Activated naive CD4-positive, alpha-beta T cell treated with Interleukin-2 at 50 U/mL for 16 hours (primary cell): ENCODE results near the gene MAGOH.

Experiments used
- DNase-seq: peaks from one replicate; pipeline ENCODE4 v3.0.0-alpha.2; 2020

Gene MAGOH

DNA sequence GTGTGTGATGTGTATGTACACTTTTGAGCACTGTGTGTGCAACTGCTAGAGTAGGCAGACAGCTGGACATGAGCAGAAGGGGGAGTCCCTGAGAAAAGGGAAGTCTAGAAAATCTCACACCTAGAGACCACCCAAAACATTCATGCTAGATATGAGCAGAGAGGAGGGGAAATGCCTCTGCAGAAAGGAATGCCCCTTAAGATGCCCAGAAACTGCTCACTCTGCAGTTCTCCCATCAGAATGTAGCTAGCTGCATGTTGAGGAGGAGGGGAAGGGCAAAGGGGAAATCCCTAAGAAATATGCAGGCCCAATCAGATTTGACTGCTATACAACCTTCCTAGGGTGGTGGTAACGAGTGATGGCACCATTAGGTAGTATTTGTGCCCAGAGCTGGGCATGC, 31.8 kb upstream of the MAGOH start:
- DNase-seq, result no peak

DNA sequence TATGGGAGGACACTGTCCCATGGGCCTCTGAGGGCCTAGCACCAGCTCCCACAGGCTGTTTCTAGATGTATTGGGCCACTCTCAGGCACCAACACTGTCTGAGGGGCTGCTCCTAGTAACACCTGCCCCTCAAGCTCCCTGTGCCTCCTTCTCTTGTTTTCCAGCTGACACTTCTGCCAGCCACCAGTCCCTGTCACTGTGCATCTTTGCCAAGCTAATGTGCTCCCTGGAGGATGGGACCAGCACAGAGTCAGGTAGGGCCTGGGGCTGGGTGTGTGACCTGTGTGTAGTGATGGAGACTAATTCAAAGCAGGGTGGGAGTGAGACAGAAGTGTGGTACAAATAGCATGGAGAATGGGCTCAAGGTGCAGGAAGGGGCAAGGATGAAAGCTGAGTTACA, 29.4 kb upstream of the MAGOH start:
- DNase-seq, result no peak

DNA sequence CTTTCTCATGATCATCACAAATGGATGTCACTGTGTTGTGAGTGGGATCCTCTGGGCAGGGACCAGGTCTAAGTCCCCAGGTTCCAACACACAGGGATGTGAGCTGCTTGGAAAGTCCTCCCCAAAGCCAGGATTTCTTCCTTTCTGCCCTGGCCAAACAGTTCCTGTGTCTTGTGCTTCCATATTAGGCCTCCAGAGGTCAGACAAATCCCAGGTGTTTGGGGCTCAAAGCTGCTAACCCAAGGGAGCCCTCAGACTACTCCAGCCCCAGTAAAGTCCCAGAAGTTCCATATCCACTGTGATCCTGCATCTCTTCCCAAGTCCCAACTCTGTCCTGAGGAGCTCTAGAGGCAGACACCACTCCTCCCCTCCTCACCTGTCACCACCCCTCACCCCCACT, 27.7 kb upstream of the MAGOH start:
- DNase-seq, result no peak

DNA sequence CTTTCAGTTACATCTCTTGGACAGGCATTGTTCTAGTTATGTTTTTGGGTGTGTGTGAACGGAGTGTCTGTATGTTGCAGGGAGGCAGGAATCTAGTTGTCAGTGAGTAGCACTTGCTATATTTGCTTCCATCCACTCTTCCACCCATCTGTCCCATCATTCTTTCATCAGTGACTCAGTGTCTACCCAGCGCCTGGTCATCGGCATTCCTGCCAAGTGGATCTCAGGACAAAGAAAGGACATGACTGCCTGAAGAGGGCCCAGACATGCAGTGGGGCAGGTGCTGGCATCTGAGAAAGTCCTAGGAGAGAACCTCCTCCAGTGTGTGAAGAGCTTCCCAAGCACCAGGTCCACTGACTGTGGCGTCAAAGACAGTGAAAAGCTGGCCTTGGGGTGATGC, 27.3 kb upstream of the MAGOH start:
- no peak for DNase-seq

DNA sequence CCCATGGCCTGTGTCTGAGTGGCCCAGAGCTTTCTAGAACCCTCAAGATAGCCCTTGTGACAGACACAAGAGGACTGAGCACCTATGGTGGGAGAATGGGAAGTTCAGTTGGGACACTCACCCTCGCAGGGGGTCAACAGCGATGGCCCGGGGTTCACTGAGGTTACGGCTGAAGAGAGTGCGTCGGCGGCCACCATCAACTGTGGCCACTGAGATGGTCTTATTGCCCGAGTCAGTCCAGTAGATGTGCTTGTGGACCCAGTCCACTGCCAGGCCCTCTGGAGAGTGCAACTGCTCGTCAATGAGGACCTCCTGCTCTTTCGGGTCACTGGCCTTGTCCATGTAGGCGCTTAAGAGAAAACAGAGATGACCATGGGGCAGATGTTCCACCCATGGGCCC, 25.7 kb upstream of the MAGOH start:
- no peak for DNase-seq

DNA sequence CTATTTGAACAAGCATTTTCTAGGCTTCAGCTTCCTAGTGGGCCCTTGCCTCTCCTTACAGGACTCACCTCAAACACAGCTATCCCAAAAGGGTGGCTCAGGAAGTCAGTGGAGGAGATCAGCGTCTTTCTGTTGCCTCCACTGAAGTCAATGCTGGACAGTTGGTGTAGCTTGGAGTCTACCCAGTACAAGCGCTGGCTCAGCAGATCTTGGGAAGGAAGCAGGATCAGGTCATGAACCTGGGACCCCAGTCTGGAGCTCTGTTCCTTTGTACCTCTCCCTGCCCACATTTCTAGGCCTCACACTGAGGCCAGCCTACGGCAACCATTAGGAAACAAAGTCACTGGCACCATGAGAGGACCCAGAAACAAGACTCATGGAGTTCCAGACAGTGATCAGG, 23.7 kb upstream of the MAGOH start:
- no peak for DNase-seq

DNA sequence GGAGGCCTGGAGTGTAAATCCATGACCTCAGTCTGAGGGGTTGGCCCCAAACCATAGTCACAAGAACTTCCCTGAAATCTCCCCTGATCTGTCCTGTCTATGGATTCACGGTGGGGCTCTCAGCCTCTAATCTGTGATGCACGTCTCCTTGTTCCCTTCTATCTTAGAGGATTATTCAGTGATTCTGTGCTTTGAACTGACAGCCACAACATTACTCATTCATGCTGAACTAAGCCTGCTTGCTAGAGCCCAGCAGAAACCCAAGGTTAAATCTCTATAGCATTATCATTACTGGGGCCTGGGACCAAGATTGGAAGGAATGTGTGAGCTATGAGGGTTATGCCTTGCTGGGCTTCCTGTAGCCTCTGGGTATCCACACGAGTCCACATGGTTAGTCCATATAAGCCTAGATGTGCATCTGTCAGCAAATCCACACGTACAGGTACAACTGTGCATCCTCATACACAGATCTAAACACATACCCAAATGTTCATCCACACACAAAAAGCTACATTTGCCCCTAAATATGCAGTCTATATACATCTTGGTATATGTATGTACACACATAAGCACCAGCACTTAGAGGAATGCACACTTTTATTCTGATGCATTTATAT, 22.4 kb upstream of the MAGOH start:
- no peak for DNase-seq

DNA sequence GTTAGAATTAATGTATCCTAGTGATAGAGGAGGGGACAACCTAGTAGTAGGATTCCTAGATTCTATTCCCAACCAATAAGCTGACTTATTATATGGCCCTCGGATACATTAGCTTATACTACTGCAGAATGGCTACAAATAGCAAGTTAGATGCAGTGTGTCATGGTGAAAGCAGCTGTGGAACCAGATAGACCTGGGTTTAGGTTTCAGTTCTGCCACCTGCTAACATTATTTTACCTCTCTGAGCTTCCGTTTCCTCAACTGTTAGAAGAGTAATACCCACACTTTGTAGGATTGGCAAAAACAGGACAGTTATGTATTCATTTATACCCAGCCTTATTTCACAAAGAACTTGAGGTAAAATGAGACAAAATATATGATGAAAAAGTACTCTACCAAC, 21.6 kb upstream of the MAGOH start:
- no peak for DNase-seq

DNA sequence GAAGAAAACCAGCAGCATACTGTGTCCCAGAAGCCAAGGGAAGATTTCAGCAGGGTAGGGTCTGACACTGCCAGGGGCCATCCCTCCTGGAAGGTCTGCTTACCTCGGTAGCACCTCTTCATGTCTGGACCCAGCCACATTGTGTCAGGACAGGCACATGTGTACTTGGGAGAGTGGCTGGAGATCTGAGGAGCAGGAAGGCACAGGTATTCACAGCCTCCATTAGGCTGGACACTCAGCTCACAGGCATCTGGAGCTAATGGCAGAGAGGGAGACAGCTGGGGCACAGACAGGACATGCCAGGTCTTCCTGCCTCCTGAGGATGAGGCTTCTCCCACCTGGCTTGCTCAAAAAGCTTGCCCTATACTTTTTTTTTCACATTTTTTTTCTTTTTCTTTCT, 19.9 kb upstream of the MAGOH start:
- no peak for DNase-seq

DNA sequence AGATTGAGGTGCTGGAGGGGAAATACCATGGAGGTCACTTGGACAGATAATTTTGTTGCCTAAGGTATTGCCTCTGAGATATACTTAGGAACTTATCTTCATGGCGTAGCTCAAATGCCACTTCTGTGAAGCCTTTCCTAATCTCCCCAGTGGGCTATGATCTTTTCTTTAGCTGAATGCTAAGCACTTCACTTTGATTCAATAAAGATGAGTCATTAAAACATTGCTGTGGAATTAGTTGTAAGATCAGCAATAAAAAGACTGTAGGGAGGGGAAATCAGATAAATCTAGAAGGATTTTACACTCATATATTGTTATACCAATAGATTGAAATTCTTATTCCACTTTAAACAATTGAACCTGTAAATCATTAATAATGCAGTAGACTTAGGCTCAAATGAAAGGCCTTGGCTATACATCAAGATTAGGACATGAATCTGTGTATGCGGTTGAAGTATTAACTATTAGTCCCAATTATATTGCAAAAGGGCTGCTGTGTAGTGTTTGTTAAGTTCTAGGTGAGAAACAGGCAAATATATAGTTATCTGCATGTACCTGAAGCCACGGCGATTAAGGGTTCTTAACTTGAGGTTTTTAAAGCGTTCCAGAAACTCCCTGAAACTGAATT, 19.2 kb upstream of the MAGOH start:
- no peak for DNase-seq

DNA sequence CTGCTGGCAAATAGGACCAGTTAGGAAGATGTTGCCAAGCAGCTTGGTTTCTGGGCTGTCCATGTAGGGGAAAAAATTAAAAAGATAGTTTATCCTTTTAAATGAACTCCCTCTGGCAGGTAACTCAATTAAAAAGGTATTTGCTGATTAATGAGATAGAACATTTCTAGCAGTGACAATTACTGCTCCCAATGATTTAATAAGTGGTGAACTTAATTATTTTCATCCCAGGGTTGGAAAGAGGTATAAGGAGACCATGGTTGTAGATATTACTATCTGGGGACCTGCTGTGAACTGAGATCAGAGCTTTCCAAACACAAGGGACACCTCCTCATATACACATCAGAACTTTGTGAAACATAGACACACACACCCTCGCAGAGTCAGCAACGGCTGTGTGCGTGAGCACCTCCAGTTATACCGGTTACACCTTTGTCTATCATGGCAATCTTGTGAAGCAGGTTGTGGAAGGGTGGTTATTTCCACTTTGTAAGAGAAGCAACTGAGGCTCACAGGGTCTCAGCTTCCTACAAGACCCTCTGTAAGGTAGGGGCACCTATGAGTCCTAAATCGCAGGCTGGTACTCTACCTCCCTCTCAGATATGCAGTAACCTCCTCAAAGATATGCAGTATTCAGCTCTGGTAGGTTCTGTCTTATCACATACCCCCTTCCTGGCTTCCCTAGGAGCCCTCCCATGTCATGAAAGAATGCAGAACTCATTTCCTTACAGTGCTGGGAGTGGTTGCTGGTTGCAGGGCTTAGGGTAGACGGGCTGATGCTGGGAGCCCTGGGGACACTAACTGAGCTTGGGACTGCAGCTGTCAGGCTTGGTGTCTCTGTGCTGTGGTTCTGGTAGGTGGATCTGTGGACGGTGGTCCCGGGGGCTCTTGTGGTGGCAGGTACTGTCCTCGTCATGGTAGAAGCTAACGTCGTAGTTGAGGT, 18.5 kb upstream of the MAGOH start:
- DNase-seq, result no peak

DNA sequence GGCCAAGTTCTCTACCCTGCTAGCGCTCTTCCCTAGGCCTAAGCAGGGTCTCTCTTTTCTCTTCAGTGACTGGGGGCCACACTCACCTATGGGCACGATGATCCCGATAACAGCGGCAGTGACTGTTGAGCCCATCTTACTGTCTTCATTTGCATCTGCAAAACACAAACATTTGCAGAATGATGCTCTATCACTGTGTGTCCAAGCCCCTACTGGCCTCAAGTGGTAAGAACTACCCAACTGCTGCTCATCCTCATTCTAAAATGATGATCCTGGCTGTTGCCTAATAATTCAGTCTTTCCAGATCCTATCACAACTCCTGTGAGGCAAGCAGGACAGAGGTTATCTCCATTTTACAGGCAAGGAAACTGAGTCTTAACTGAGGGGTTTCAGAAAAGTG, 16.7 kb upstream of the MAGOH start:
- DNase-seq, result no peak

DNA sequence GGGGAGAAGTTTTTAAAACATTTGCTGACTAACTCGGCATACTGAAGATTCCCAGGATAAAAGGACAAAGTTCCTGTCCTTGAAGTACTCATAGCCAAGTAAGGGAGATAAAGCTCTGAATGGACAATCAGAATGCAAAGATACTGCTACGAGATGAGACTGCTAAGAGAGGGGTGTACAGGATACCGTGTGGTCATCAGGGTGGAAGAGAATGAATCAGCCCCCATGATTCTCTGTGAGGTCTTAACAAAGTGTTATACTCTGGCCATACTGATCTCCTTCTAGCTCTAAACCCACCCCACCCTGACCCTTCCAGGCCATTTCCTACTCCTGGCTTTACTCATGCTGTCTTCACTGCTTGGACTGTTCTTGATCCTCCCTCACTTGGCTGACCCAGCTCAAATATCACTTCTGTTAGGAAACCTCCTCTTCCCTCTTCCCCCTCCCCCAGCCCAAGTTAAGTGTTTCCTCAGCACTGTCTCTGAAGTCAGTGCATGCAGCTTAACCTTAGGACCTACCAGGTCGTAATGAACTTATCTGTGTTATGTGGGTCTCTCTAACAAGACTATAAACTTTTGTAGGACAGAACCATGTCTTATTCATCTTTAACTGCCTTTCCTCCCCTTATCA, 15.8 kb upstream of the MAGOH start:
- no peak for DNase-seq

DNA sequence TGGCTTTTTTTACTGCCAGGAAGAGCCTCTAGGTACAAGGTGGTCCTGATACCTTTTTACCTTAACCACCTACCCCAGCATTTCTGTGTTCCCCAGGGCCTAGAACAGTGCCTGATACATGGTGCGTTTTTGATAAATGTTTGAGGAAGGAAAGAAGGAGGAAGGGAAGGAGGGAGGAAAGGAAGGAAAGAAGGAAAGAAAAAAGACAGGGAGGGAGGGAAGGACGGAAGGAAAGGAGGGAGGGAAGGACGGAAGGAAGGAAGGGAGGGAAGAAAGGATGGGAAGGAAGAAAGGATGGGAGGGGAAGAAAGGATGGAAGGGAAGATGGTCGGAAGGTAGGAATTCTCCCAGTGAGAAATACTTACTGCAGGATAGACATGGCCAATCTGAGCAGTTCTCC, 12.0 kb upstream of the MAGOH start:
- DNase-seq, result no peak

DNA sequence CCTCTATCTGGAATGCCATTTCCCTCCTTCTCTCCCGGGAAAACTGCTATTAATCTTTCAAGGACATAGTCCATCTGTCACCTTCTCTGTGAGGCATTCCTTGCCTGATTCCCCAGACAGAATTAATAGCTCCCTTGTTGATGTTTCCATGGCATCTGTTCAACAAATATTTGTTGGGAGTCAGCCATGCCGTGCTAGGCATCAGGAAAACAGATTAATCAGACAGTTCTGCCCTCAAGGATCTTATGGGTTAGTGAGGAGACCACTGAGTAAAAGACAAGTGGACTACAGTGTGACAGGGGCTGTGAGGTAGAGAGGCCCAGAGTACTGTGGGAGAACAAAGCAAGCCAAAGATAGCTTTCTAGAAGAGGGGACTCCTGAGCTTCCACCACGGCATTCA, 11.4 kb upstream of the MAGOH start:
- no peak for DNase-seq

DNA sequence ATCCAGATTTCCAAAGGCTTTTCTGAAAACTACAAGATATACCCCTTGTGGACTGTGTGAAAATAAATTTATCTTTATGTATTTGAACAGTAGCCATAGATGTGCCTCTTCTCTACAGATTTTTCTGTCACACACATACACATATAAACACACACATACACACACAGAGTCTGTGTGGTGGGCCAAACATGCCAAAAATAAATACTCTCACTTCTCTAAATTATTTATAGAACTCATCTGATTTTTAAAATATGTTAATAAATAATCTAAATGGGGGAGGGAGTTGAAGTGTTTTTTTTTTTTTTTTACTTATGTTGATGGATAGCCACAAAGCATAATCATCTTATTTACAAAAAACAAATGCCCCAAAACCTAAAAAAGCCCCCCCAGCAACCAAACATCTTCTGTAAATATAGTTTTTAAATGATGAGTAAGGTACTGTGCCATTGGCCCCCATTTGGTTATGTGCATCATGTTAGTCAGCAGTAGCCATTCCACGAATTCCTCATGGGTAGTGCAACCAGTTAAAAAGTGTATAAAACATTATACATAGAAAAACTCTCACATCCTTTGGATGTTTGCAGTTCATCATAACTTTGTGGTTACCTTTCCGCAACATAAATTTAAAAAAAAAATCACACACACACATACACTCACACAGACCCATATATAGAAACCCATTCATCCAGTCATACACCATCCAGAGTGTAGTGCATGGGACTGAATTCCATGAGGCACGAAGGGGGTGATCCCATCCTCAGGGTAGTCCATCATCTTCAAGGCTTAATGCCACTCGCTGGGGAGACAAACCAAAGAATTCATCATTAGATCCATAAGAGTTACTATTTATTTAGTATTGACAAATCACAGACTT, 8.2 kb upstream of the MAGOH start:
- DNase-seq, result no peak

DNA sequence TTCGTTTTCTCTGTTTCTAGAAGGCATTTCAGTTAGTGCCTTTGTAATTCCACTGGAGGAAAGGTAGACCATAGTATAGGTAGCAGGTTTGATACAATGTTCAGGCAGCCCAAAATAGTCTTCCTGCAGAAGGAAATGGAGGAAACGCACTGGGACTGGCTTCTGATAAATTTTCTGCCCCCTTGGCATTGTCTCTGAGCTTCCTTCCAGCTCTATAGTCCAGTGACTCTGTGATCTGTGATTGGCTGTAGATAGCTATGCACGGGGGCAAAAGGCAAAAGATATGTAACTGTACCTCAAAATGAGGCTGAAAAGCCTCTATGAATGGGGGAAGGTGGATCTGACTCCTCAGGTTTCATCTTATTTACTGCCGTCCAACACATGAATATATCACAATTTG, 5.8 kb upstream of the MAGOH start:
- DNase-seq, result no peak

DNA sequence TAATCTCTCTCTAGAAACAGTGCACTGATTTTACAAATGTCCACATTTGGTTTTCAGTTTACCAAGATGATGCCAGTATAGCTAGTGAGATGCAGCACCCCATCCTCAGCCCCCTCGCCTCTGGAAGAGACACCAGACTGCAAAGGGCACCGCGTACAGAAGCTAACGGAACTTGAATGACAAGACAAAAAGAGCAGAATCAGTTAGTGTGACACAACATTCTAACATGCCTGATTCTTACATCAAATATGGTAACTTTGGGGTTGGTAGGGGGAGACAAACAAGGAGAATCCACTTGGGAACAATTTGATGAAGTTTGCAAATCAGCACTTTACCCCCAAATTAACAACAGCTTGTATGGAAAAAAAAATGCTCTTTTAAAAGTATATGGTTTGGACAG, 4.1 kb upstream of the MAGOH start:
- no peak for DNase-seq

DNA sequence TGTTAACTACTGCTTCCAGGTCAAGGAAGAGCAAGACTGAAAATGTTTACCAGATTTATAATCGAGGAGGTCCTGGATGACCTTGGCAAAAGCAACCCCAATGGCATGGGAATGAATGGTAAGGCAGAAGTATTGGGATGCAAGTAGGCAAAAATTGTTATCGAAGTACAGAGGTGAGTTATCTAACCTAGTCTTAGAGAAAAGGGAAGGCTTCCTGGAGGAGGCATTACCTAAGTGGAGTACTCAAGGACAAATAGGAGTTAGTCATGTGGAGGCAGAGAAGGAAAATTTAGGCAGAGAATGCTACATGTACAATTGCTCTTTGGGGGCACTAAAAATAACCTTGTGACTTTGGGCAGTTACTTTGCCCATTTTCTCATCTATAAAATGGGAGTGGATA, 3.5 kb upstream of the MAGOH start:
- no peak for DNase-seq

DNA sequence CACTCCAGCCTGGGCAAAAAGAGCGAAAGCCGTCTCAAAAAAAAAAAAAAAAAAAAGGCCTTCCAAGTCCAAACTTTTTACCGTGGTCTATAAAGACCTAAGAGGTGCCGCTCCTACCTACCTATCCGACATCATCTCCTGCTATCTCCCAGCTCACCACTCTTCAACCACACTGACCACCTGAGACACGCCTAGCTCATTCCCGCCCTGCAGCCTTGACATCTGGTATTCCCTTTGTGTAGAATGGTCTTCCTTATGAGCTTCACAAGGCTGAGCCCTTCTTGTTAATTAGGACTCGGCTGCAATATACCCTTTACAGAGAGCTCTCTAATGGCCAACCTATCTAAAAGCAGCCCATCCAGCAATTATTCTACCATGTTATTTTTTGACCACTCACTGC, 680 bp downstream of the MAGOH start:
- no peak for DNase-seq

DNA sequence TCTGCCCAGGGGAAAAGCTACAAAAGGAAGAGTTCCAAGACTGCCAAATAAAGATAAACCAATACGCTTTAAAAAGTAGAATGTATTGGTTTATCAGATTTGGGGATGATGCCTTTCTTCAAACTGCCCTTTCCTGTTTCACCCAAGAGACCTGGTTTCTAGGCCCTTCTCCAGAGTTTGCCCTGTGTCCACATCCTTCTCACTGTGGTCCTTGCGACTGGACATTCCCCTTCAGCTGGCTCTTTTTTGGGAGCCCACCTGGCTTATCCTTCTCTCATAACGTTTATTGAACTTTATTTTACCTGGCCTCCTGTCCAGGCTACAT, 17.4 kb downstream of the MAGOH start:
- DNase-seq, result no peak

DNA sequence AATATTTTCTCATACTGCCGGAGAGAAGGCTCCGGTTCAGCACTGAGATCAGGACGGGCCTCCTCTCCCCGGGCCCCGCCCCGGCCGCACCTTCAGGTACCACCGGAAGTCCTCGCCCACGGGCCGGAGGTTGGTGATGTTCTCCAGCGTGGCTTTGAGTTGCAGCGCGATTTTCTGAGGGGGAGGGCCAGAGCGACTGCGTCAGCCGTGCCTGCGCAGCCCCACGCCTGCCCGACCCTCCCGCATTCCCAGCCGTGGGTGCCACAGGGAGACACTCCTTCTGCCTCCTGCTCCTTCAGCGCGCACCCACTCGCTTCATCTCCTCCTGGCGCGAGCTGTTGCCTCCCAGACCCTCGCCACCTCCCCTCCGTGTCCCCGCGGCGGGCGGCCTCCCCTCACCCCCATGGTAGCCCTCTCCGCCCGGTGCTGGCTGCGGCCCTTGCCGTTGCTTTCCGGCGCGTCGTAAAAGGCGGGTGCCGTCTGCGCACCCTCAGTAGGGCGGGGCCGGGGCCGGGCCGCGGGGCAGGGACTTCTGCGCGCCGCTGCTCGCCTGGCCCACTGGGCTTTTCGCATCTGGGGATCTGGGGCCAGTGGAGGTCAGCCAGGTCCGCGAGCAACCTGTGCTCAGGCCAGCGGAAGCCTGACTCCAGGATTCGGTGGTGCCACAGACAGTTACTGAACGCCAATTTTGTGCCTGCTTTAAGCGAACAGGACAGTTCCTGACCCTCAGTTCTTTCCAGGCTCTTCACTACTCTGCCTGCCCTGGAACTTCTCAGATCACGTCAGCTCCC, 18.0 kb downstream of the MAGOH start, which contains the start of gene CZIB:
Gene CZIB, minus strand, starts transcription at position 464 of the 791 bp plus-strand sequence. Its CDS starts 59 bp downstream, at position 405.
- peak; percentile 96 for DNase-seq
